NCI-H1930 (cell line): Measurements from ENCODE around the gene GIPC3.

ENCODE experiments used
- DNase-seq, 2 experiments: peaks; one replicate each; lab custom pipeline; 2025; lab: John Stamatoyannopoulos, UW

The GIPC3 gene

GRCh38 chr19:3638208-3639193 is 53.2 kb downstream of the GIPC3 start:
- no peak for DNase-seq

GRCh38 chr19:3639479-3639878 is 54.2 kb downstream of the GIPC3 start:
- no peak for DNase-seq

GRCh38 chr19:3641515-3642269 is 56.4 kb downstream of the GIPC3 start:
- no peak for DNase-seq

GRCh38 chr19:3642296-3642695 is 57.0 kb downstream of the GIPC3 start:
- DNase-seq = no peak
